Tibial nerve (tissue), 4 donors: ENCODE results near the gene HRH1.
A peak's percentile ranks its signal among the peaks of the same experiment; 100 is the strongest.

Experiments
- EP300 ChIP-seq, 2 donors: sonication (generic); formaldehyde crosslinking; IDR thresholded peaks; one replicate each; pipeline ENCODE4 v1.6.1; 2017; ENCODE audit warnings: antibody characterized with exemption in 2 of 2, mild to moderate bottlenecking in 1 of 2
- POLR2A ChIP-seq, 2 donors: fragments of 450-650 bp; IDR thresholded peaks; one replicate each; pipeline ENCODE4 v1.6.1; 2017; ENCODE audit warnings: antibody characterized with exemption in 2 of 2, mild to moderate bottlenecking in 2 of 2, moderate library complexity in 2 of 2
- TF ChIP-seq, protein P1 (sequence below), 5 experiments: fragments of 200-600 bp in 3 of 5; fragments of 450-650 bp in 2 of 5; sonication (generic) in 3 of 5; IDR thresholded peaks; one replicate each; pipeline ENCODE4 v1.5.1; 2016 to 2019; ENCODE audit warnings: antibody characterized with exemption in 5 of 5, mild to moderate bottlenecking in 3 of 5, moderate library complexity in 2 of 5

DNA sequence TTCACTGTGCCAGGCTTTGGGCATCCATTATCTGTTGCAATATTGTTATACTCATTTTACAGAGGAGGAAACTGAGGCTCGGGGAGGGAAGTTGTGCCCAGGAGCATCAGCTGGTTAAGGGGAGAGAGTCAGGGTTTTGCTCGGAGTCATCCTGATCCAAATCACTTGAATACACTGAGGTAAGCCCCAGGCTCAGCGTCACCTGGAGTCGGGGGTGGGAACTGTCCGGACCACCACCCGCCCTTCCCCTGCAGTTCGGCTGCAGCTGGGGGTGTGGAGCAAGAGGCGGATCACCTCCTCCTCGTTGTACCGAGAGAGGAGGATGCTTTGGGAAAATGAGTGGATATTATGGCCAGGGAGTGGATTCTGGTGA, 646 bp downstream of the HRH1 start:
- TF ChIP-seq POLR2A (IDR thresholded peaks at IDR 0.05) (no peak), EP300 (IDR thresholded peaks at IDR 0.05) (peak in 1 of 2 donors; percentile 3)
- TF ChIP-seq, protein P1, sequence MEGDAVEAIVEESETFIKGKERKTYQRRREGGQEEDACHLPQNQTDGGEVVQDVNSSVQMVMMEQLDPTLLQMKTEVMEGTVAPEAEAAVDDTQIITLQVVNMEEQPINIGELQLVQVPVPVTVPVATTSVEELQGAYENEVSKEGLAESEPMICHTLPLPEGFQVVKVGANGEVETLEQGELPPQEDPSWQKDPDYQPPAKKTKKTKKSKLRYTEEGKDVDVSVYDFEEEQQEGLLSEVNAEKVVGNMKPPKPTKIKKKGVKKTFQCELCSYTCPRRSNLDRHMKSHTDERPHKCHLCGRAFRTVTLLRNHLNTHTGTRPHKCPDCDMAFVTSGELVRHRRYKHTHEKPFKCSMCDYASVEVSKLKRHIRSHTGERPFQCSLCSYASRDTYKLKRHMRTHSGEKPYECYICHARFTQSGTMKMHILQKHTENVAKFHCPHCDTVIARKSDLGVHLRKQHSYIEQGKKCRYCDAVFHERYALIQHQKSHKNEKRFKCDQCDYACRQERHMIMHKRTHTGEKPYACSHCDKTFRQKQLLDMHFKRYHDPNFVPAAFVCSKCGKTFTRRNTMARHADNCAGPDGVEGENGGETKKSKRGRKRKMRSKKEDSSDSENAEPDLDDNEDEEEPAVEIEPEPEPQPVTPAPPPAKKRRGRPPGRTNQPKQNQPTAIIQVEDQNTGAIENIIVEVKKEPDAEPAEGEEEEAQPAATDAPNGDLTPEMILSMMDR (IDR thresholded peaks at IDR 0.05) = no peak
